HK-2 (cell line): Measurements from ENCODE around the gene IL22.

ENCODE experiments used
- DNase-seq: peaks from one replicate; pipeline ENCODE4 v3.0.0-alpha.2; 2018; ENCODE audit not compliant: unreplicated experiment

IL22 gene

GRCh38 chr12:68253504-68253903 is at the start of gene IL22:
Gene IL22 (minus strand): TSS chr12:68253604. CDS start chr12:68253448, 156 bp downstream.
- no peak for DNase-seq

GRCh38 chr12:68297929-68298328 is 44.5 kb upstream of the IL22 start:
- no peak for DNase-seq

GRCh38 chr12:68294251-68294650 is 40.8 kb upstream of the IL22 start:
- no peak for DNase-seq

- no peak for DNase-seq
These were observed 39.9 kb upstream of the IL22 start for GRCh38 chr12:68293347-68293746.

GRCh38 chr12:68292151-68292943 is 38.9 kb upstream of the IL22 start:
- DNase-seq, result no peak

GRCh38 chr12:68291396-68292036 is 38.1 kb upstream of the IL22 start:
- no peak for DNase-seq

- no peak for DNase-seq
These were observed 36.7 kb upstream of the IL22 start for GRCh38 chr12:68290126-68290525.

- no peak for DNase-seq
These were observed 33.7 kb upstream of the IL22 start for GRCh38 chr12:68287106-68287505.

GRCh38 chr12:68286396-68286795 is 33.0 kb upstream of the IL22 start:
- DNase-seq, result no peak

GRCh38 chr12:68285541-68285940 is 32.1 kb upstream of the IL22 start:
- no peak for DNase-seq

GRCh38 chr12:68281322-68282077 is 28.1 kb upstream of the IL22 start:
- no peak for DNase-seq

GRCh38 chr12:68280240-68280639 is 26.8 kb upstream of the IL22 start:
- DNase-seq, result no peak

- no peak for DNase-seq
These were observed 26.0 kb upstream of the IL22 start for GRCh38 chr12:68279227-68280054.

- DNase-seq, result no peak
These were observed 23.1 kb upstream of the IL22 start for GRCh38 chr12:68276402-68276930.

- no peak for DNase-seq
These were observed 19.3 kb upstream of the IL22 start for GRCh38 chr12:68272732-68273131.

GRCh38 chr12:68271346-68271745 is 17.9 kb upstream of the IL22 start:
- DNase-seq, result no peak

- DNase-seq, result peak; percentile 8
These were observed 17.0 kb upstream of the IL22 start for GRCh38 chr12:68270358-68270757.

GRCh38 chr12:68269779-68270178 is 16.4 kb upstream of the IL22 start:
- DNase-seq, result no peak

GRCh38 chr12:68268967-68269366 is 15.6 kb upstream of the IL22 start:
- no peak for DNase-seq

GRCh38 chr12:68267892-68268396 is 14.5 kb upstream of the IL22 start:
- no peak for DNase-seq

- no peak for DNase-seq
These were observed 11.5 kb upstream of the IL22 start for GRCh38 chr12:68264857-68265256.
